HG03457 (cell line): ENCODE results near the gene SLC45A3.
A peak's percentile ranks its signal among the peaks of the same experiment; 100 is the strongest.

Source experiments
- ATAC-seq: cut with Tn5 transposase; IDR thresholded peaks from one replicate; pipeline ENCODE4 v1.9.1; 2021; ENCODE audit warnings: moderate number of reproducible peaks; ENCODE audit not compliant: unreplicated experiment

Gene SLC45A3

GRCh38 chr1:205669341-205670149, 10.8 kb downstream of the SLC45A3 start:
- peak; percentile 30 for ATAC-seq

- peak; percentile 29 for ATAC-seq
Observed at GRCh38 chr1:205668951-205669340, 11.4 kb downstream of the SLC45A3 start.

- no peak for ATAC-seq
Observed at GRCh38 chr1:205667909-205668643, 12.2 kb downstream of the SLC45A3 start.

GRCh38 chr1:205666372-205667166, 13.7 kb downstream of the SLC45A3 start:
- ATAC-seq = no peak

GRCh38 chr1:205665201-205666045, 14.9 kb downstream of the SLC45A3 start:
- ATAC-seq = no peak

- no peak for ATAC-seq
Observed at GRCh38 chr1:205664399-205665017, 15.8 kb downstream of the SLC45A3 start.

GRCh38 chr1:205663286-205663936, 16.9 kb downstream of the SLC45A3 start:
- no peak for ATAC-seq

- no peak for ATAC-seq
Observed at GRCh38 chr1:205662791-205663190, 17.5 kb downstream of the SLC45A3 start.

GRCh38 chr1:205662135-205662738, 18.1 kb downstream of the SLC45A3 start:
- no peak for ATAC-seq

GRCh38 chr1:205661429-205662134, 18.7 kb downstream of the SLC45A3 start:
- ATAC-seq = no peak

- ATAC-seq = no peak
Observed at GRCh38 chr1:205660361-205660760, 19.9 kb downstream of the SLC45A3 start.

- ATAC-seq = peak; percentile 63
Observed at GRCh38 chr1:205658943-205659581, 21.2 kb downstream of the SLC45A3 start.

- ATAC-seq = no peak
Observed at GRCh38 chr1:205656236-205656635, 24.1 kb downstream of the SLC45A3 start.

- ATAC-seq = no peak
Observed at GRCh38 chr1:205652984-205653383, 27.3 kb downstream of the SLC45A3 start.

- ATAC-seq = no peak
Observed at GRCh38 chr1:205650241-205650640, 30.1 kb downstream of the SLC45A3 start.

- ATAC-seq = no peak
Observed at GRCh38 chr1:205645519-205645918, 34.8 kb downstream of the SLC45A3 start.

GRCh38 chr1:205642679-205643307, 37.5 kb downstream of the SLC45A3 start:
- no peak for ATAC-seq

- no peak for ATAC-seq
Observed at GRCh38 chr1:205639567-205639966, 40.7 kb downstream of the SLC45A3 start.
